ENCODE measurements around the gene CDC42EP3.

Gene CDC42EP3

GRCh38 chr2:37656512-37657423, 14.7 kb downstream of the CDC42EP3 start:
- Mint-ChIP-seq H3K4me1 (peaks cover 70% of the 10 kb centered on the region), H3K4me3 (peak overlapping the region; percentile 35), H3K36me3 (peaks cover 38% of the 10 kb centered on the region), H3K27ac (peak overlapping the region; percentile 78), H3K27me3 (no peaks in the 10 kb centered on the region), H3K9me3 (no peaks in the 10 kb centered on the region)
- CTCF ChIA-PET, result no interaction called here
- DNase-seq, result peak; percentile 28

- Mint-ChIP-seq H3K4me1 (peaks cover 75% of the 10 kb centered on the region), H3K36me3 (peaks cover 40% of the 10 kb centered on the region), H3K27me3 (no peaks in the 10 kb centered on the region), H3K4me3 (peak overlapping the region; percentile 22), H3K27ac (peak overlapping the region; percentile 80), H3K9me3 (no peaks in the 10 kb centered on the region)
- CTCF ChIA-PET, result no interaction called here
- no peak for DNase-seq
Measured at GRCh38 chr2:37654932-37655841, 16.3 kb downstream of the CDC42EP3 start.

- peaks cover 43% of the 10 kb centered on the region for H3K36me3 Mint-ChIP-seq
- H3K27me3 Mint-ChIP-seq, result no peaks in the 10 kb centered on the region
- H3K4me1 Mint-ChIP-seq, result peaks cover 79% of the 10 kb centered on the region
- DNase-seq, result no peak
- H3K4me3 Mint-ChIP-seq, result no peak overlapping the region
- H3K9me3 Mint-ChIP-seq, result peaks cover 1% of the 10 kb centered on the region
- H3K27ac Mint-ChIP-seq, result peak overlapping the region; percentile 80
- CTCF ChIA-PET, result no interaction called here
Measured at GRCh38 chr2:37654419-37654818, 17.0 kb downstream of the CDC42EP3 start.

GRCh38 chr2:37653805-37654378, 17.6 kb downstream of the CDC42EP3 start:
- H3K27me3 Mint-ChIP-seq, result no peaks in the 10 kb centered on the region
- peaks cover 1% of the 10 kb centered on the region for H3K9me3 Mint-ChIP-seq
- no peak for DNase-seq
- peaks cover 76% of the 10 kb centered on the region for H3K4me1 Mint-ChIP-seq
- H3K36me3 Mint-ChIP-seq, result peaks cover 43% of the 10 kb centered on the region
- H3K27ac Mint-ChIP-seq, result peak overlapping the region; percentile 53
- no peak overlapping the region for H3K4me3 Mint-ChIP-seq
- CTCF ChIA-PET, result no interaction called here

GRCh38 chr2:37653093-37653492, 18.3 kb downstream of the CDC42EP3 start:
- H3K4me3 Mint-ChIP-seq, result no peak overlapping the region
- H3K9me3 Mint-ChIP-seq, result peaks cover 7% of the 10 kb centered on the region

GRCh38 chr2:37652199-37652640, 19.2 kb downstream of the CDC42EP3 start:
- no peak for DNase-seq
- Mint-ChIP-seq H3K27ac (no peak overlapping the region), H3K36me3 (peaks cover 51% of the 10 kb centered on the region), H3K4me1 (peaks cover 78% of the 10 kb centered on the region), H3K27me3 (no peaks in the 10 kb centered on the region), H3K4me3 (no peak overlapping the region), H3K9me3 (peaks cover 16% of the 10 kb centered on the region)
- CTCF ChIA-PET, result no interaction called here

More at GRCh38 chr2:37653093-37653492, 18.3 kb downstream of the CDC42EP3 start:
- peaks cover 46% of the 10 kb centered on the region for H3K36me3 Mint-ChIP-seq
- peaks cover 77% of the 10 kb centered on the region for H3K4me1 Mint-ChIP-seq
- DNase-seq, result no peak
- H3K27ac Mint-ChIP-seq, result peak overlapping the region; percentile 34
- CTCF ChIA-PET, result no interaction called here
- H3K27me3 Mint-ChIP-seq, result no peaks in the 10 kb centered on the region

- Mint-ChIP-seq H3K4me3 (no peak overlapping the region), H3K27me3 (no peaks in the 10 kb centered on the region), H3K9me3 (peaks cover 17% of the 10 kb centered on the region), H3K4me1 (peaks cover 79% of the 10 kb centered on the region), H3K36me3 (peaks cover 58% of the 10 kb centered on the region), H3K27ac (no peak overlapping the region)
- no peak for DNase-seq
- CTCF ChIA-PET, result no interaction called here
Measured at GRCh38 chr2:37650548-37651093, 20.8 kb downstream of the CDC42EP3 start.

GRCh38 chr2:37649518-37649917, 21.9 kb downstream of the CDC42EP3 start:
- CTCF ChIA-PET, result no interaction called here
- DNase-seq, result no peak
- H3K27ac Mint-ChIP-seq, result peak overlapping the region; percentile 39
- H3K27me3 Mint-ChIP-seq, result no peaks in the 10 kb centered on the region
- peaks cover 56% of the 10 kb centered on the region for H3K36me3 Mint-ChIP-seq
- H3K4me3 Mint-ChIP-seq, result no peak overlapping the region
- peaks cover 77% of the 10 kb centered on the region for H3K4me1 Mint-ChIP-seq
- H3K9me3 Mint-ChIP-seq, result peaks cover 18% of the 10 kb centered on the region

- Mint-ChIP-seq H3K9me3 (peaks cover 22% of the 10 kb centered on the region), H3K36me3 (peaks cover 61% of the 10 kb centered on the region), H3K27me3 (no peaks in the 10 kb centered on the region), H3K4me1 (peaks cover 76% of the 10 kb centered on the region), H3K27ac (peak overlapping the region; percentile 82), H3K4me3 (no peak overlapping the region)
- CTCF ChIA-PET, result interaction anchor here (1.0 to 1.5 kb wide), 3 partner anchors 24 to 229 kb away, joined by 3 to 6 read pairs (median 5); no protein-coding TSS in a partner anchor
- DNase-seq, result peak; percentile 45
Measured at GRCh38 chr2:37648331-37649011, 23.0 kb downstream of the CDC42EP3 start.

- peak overlapping the region; percentile 82 for H3K27ac Mint-ChIP-seq
- CTCF ChIA-PET, result interaction anchor here (1.0 to 1.5 kb wide), 3 partner anchors 23 to 229 kb away, joined by 3 to 6 read pairs (median 5); no protein-coding TSS in a partner anchor
- H3K36me3 Mint-ChIP-seq, result peaks cover 63% of the 10 kb centered on the region
- DNase-seq, result no peak
- H3K4me1 Mint-ChIP-seq, result peaks cover 75% of the 10 kb centered on the region
- no peaks in the 10 kb centered on the region for H3K27me3 Mint-ChIP-seq
- H3K4me3 Mint-ChIP-seq, result no peak overlapping the region
- peaks cover 22% of the 10 kb centered on the region for H3K9me3 Mint-ChIP-seq
Measured at GRCh38 chr2:37647971-37648330, 23.5 kb downstream of the CDC42EP3 start.

GRCh38 chr2:37645836-37646235, 25.6 kb downstream of the CDC42EP3 start:
- H3K4me3 Mint-ChIP-seq, result no peak overlapping the region
- H3K4me1 Mint-ChIP-seq, result peaks cover 64% of the 10 kb centered on the region
- CTCF ChIA-PET, result no interaction called here
- DNase-seq, result no peak
- H3K27me3 Mint-ChIP-seq, result no peaks in the 10 kb centered on the region
- H3K9me3 Mint-ChIP-seq, result peaks cover 22% of the 10 kb centered on the region
- H3K27ac Mint-ChIP-seq, result peak overlapping the region; percentile 82
- peaks cover 73% of the 10 kb centered on the region for H3K36me3 Mint-ChIP-seq

- Mint-ChIP-seq H3K36me3 (peaks cover 73% of the 10 kb centered on the region), H3K4me1 (peaks cover 64% of the 10 kb centered on the region), H3K27ac (peak overlapping the region; percentile 82), H3K4me3 (no peak overlapping the region), H3K27me3 (no peaks in the 10 kb centered on the region), H3K9me3 (peaks cover 22% of the 10 kb centered on the region)
- CTCF ChIA-PET, result no interaction called here
- no peak for DNase-seq
Measured at GRCh38 chr2:37645362-37645761, 26.1 kb downstream of the CDC42EP3 start.

- no peak overlapping the region for H3K27ac Mint-ChIP-seq
- DNase-seq, result no peak
- no peak overlapping the region for H3K4me3 Mint-ChIP-seq
- CTCF ChIA-PET, result interaction anchor here (0.7 kb wide), 1 partner anchor 32 kb away, joined by 5 read pairs; no protein-coding TSS in a partner anchor
- H3K4me1 Mint-ChIP-seq, result peaks cover 56% of the 10 kb centered on the region
- peaks cover 20% of the 10 kb centered on the region for H3K9me3 Mint-ChIP-seq
- H3K36me3 Mint-ChIP-seq, result peaks cover 69% of the 10 kb centered on the region
- no peaks in the 10 kb centered on the region for H3K27me3 Mint-ChIP-seq
Measured at GRCh38 chr2:37644191-37644590, 27.3 kb downstream of the CDC42EP3 start.

Measured in activated naive CD4-positive, alpha-beta T cell treated with anti-CD3 and anti-CD28 coated beads, Interleukin-2, amount 10 ng/mL, durations not matched to agents 7 days and 5 days (primary cell).